NT2/D1 (cell line): ENCODE measurements around the gene FCRL6.

Source experiments
- YY1 ChIP-seq: IDR thresholded peaks from 2 replicates; pipeline ENCODE4 v1.6.1; 2011; ENCODE audit not compliant: insufficient read length, insufficient read depth
- ZNF274 ChIP-seq: IDR thresholded peaks from 2 replicates; pipeline ENCODE4 v1.6.1; 2011; ENCODE audit warnings: mild to moderate bottlenecking, low read depth, low read length

DNA sequence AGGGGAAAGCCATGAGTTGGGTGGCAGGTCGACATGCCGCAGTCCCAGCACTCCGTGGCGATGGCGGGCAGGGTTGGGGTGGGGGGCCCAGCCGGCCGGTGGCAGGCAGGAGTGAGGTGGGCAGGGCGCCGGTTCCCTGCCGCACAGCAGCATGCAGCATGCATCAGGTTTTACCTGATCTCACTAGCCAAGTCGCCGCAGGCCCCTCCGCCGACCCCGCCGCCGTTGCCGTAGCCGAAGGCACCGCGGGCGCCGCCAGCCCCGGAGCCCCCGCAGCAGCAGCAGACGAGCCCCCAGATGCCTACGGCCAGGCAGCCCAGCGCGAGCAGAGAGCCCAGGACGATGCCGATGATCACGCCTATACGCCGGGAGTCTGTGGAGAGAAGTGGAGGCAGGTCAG lies 53.5 kb downstream of the FCRL6 start:
- TF ChIP-seq YY1: no peak
- TF ChIP-seq ZNF274: no peak
